ENCODE measurements around the gene SP9.

The SP9 gene

DNA sequence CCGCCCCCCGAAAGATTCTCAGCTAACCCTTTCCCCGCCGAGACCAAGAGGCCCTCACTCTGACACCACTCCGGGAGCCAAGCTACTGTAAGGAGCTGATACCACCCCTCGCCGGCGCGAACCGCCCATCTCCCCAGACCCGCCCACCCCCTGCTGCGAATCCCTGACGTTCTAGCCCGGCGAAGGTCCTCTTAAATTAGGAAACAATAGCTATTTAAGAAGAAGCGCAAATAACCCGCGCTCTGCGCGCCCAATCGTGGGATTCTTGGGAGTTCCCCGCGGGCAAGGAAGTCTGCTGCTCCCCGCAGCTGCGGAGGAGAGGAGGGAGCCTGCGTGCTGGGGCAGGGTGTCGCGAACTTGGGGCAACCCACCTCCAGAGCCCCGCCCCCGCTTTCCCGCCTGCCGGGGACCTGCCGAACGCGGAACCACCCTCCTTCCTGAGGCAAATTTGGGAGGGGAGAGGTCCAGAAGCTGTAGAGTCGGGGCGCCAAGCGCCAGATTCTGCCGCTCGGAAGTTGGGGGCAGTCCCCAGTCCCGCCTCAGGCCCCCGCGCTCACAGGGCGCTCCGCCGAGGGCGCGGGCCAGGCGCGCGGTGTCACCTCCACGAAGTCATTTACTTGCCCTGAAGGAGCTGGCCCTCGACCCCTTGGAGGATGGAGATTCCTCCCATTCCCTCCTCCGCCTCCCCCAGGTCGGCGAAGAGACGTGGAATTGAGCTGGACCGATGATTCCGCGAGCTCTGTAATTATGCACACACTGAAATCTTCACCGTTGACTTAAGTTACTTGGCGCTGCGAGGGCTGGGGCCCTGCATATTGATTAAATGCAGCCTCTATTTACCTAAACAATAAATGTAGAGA lies 8.4 kb upstream of the SP9 start:
- no peaks in the 10 kb centered on the region for H3F3A ChIP-seq (ENCODE audit: insufficient read depth, low read length)
- H3K79me2 ChIP-seq (ENCODE audit: insufficient read depth, low read length): no peaks in the 10 kb centered on the region
- peak overlapping the region; percentile 70 for H3K4me3 ChIP-seq (ENCODE audit: low read depth, low read length, poor library complexity, severe bottlenecking)
- H3K4me2 ChIP-seq (ENCODE audit: low read length): peak overlapping the region; percentile 93
- H3K27me3 ChIP-seq (ENCODE audit: insufficient read depth, low read length): peaks cover 15% of the 10 kb centered on the region
- no peak overlapping the region for H3K27ac ChIP-seq (ENCODE audit: low read depth, low read length, poor library complexity, severe bottlenecking)
- no peaks in the 10 kb centered on the region for H4K20me1 ChIP-seq (ENCODE audit: insufficient read depth, low read length)
- peak overlapping the region; percentile 61 for H3K9ac ChIP-seq (ENCODE audit: low read length)
- H3K9me3 ChIP-seq (ENCODE audit: low read length): no peaks in the 10 kb centered on the region
- H3K36me3 ChIP-seq (ENCODE audit: insufficient read depth, low read length): no peaks in the 10 kb centered on the region
- peaks cover 22% of the 10 kb centered on the region for H3K4me1 ChIP-seq (ENCODE audit: insufficient read depth, low read length, severe bottlenecking)
- TF ChIP-seq EZH2 (IDR thresholded peaks at IDR 0.05; ENCODE audit: borderline replicate concordance, low read length): no peak
- TF ChIP-seq, protein P1, sequence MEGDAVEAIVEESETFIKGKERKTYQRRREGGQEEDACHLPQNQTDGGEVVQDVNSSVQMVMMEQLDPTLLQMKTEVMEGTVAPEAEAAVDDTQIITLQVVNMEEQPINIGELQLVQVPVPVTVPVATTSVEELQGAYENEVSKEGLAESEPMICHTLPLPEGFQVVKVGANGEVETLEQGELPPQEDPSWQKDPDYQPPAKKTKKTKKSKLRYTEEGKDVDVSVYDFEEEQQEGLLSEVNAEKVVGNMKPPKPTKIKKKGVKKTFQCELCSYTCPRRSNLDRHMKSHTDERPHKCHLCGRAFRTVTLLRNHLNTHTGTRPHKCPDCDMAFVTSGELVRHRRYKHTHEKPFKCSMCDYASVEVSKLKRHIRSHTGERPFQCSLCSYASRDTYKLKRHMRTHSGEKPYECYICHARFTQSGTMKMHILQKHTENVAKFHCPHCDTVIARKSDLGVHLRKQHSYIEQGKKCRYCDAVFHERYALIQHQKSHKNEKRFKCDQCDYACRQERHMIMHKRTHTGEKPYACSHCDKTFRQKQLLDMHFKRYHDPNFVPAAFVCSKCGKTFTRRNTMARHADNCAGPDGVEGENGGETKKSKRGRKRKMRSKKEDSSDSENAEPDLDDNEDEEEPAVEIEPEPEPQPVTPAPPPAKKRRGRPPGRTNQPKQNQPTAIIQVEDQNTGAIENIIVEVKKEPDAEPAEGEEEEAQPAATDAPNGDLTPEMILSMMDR (IDR thresholded peaks at IDR 0.05; ENCODE audit: low read length): no peak
- no peaks in the 10 kb centered on the region for H3K9me2 ChIP-seq (ENCODE audit: low read depth, low read length)
- H2AFZ ChIP-seq (ENCODE audit: low read length): peak overlapping the region; percentile 35

DNA sequence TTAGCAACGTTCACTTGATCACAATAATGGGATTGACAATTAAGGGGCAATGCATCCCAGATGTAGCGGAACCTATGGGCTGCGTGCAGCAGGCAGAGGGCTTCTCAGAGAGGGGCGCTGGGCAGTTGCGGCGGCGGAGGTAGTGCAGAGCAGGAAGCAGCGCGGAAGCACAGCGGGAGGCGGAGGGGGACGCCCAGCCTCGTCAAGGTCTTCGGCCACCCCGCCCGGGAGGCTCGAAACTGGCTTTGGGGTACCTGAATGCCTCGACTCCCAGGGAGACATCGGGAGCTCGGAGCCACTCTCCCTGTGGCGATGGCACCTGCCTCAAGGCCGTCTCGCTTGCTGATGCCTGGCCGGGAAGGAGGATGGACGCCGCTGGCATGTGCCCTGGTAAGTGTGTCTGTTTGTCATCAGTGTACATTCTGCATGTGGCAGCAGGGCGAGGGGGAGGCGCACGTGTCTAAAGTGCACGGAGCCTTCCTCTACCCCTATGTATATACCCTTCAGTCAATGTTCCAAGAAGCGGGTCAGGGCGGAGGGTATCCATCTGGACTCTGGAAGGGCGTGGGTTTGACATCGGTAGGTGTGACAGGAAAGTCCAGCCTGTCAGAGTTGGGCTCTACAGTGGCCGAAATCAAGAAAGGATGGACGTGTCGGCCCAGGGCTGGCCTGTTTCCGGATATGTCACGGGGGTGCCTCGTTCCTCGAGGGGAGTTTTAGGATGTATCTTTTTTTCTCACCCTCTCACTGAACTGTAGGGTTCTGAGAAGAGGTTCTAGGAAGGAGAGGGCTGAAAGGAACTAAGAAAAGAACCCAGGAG lies 7.5 kb upstream of the SP9 start:
- peak overlapping the region; percentile 61; the same call in 1 of the 2 replicates for H3K9ac ChIP-seq (ENCODE audit: low read length)
- peak overlapping the region; percentile 35; the same call in 1 of the 2 replicates for H2AFZ ChIP-seq (ENCODE audit: low read length)
- H3K27me3 ChIP-seq (ENCODE audit: insufficient read depth, low read length): peaks cover 18% of the 10 kb centered on the region
- no peaks in the 10 kb centered on the region for H3K79me2 ChIP-seq (ENCODE audit: insufficient read depth, low read length)
- H3K4me1 ChIP-seq (ENCODE audit: insufficient read depth, low read length, severe bottlenecking): peaks cover 25% of the 10 kb centered on the region
- TF ChIP-seq, protein P1 (IDR thresholded peaks at IDR 0.05; ENCODE audit: low read length): no peak
- no peak for TF ChIP-seq EZH2 (IDR thresholded peaks at IDR 0.05; ENCODE audit: borderline replicate concordance, low read length)
- H3K4me2 ChIP-seq (ENCODE audit: low read length): peak overlapping the region; percentile 93
- no peak overlapping the region for H3K27ac ChIP-seq (ENCODE audit: low read depth, low read length, poor library complexity, severe bottlenecking)
- H3K9me2 ChIP-seq (ENCODE audit: low read depth, low read length): no peaks in the 10 kb centered on the region
- 0 out of 2 replicates have a peak, but pooled peaks cover 3% of the 10 kb centered on the region for H3F3A ChIP-seq (ENCODE audit: insufficient read depth, low read length)
- no peaks in the 10 kb centered on the region for H3K9me3 ChIP-seq (ENCODE audit: low read length)
- no peaks in the 10 kb centered on the region for H4K20me1 ChIP-seq (ENCODE audit: insufficient read depth, low read length)
- no peaks in the 10 kb centered on the region for H3K36me3 ChIP-seq (ENCODE audit: insufficient read depth, low read length)
- peak overlapping the region; percentile 70 for H3K4me3 ChIP-seq (ENCODE audit: low read depth, low read length, poor library complexity, severe bottlenecking)

DNA sequence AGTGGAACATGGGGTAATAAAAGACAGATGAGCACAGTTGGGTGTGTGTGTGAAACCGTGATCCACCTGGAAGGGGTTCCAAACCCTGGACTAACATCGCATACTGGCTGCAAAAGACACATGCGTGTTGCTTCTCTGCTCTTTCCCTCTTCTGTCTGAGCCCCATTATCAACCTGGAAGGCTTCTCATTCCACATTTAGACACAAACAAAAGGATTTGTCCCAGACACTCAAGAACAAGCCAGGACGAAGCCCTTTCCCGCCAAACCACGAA lies 7.0 kb upstream of the SP9 start:
- Histone ChIP-seq H3K36me3 (ENCODE audit: insufficient read depth, low read length) (no peaks in the 10 kb centered on the region), H3K9me2 (ENCODE audit: low read depth, low read length) (no peaks in the 10 kb centered on the region), H3K9me3 (ENCODE audit: low read length) (no peaks in the 10 kb centered on the region), H3K4me2 (ENCODE audit: low read length) (peak overlapping the region; percentile 93; the same call in 1 of the 2 replicates), H3K9ac (ENCODE audit: low read length) (no peak overlapping the region), H3F3A (ENCODE audit: insufficient read depth, low read length) (0 out of 2 replicates have a peak, but pooled peaks cover 3% of the 10 kb centered on the region), H3K27me3 (ENCODE audit: insufficient read depth, low read length) (peaks cover 18% of the 10 kb centered on the region), H3K4me3 (ENCODE audit: low read depth, low read length, poor library complexity, severe bottlenecking) (no peak overlapping the region), H4K20me1 (ENCODE audit: insufficient read depth, low read length) (no peaks in the 10 kb centered on the region), H3K4me1 (ENCODE audit: insufficient read depth, low read length, severe bottlenecking) (peaks cover 31% of the 10 kb centered on the region), H3K27ac (ENCODE audit: low read depth, low read length, poor library complexity, severe bottlenecking) (no peak overlapping the region), H2AFZ (ENCODE audit: low read length) (no peak overlapping the region), H3K79me2 (ENCODE audit: insufficient read depth, low read length) (no peaks in the 10 kb centered on the region)
- no peak for TF ChIP-seq EZH2 (IDR thresholded peaks at IDR 0.05; ENCODE audit: borderline replicate concordance, low read length)
- TF ChIP-seq, protein P1 (IDR thresholded peaks at IDR 0.05; ENCODE audit: low read length): no peak
